ENCODE measurements around the gene CEP104. TPM values are rescaled to one million over a fixed set of nuclear protein-coding genes. Genes with fewer than 3 reads are reported as not detected.

CEP104 gene
- total RNA-seq = 100 to 1,000 TPM in 1 of 5 donors, 10 to 100 TPM in 4; 26.6 to 128 (median 35.5) TPM
- polyA plus RNA-seq = 10 to 100 TPM in 1 of 3 donors, 1 to 10 TPM in 2; 7.0 to 11.7 (median 9.6) TPM
- long read RNA-seq, donor 1 = 0 reads
- long read RNA-seq, donor 2, full-length matches to known transcripts = 3 of 3 reads
- long read RNA-seq, donor 2, partial matches to known transcripts = 0 of 3 reads
- long read RNA-seq, donor 2, other reads (novel, unspliced or antisense) = 0 of 3 reads
- long read RNA-seq, donor 3 = 0 reads
- long read RNA-seq, donor 4 = 0 reads
- long read RNA-seq, donor 5, partial matches to known transcripts = 0 of 1 reads
- long read RNA-seq, donor 5, other reads (novel, unspliced or antisense) = 0 of 1 reads
- long read RNA-seq, donor 6 = 0 reads
- long read RNA-seq, donor 7 = 0 reads
- long read RNA-seq, donor 8, partial matches to known transcripts = 0 of 1 reads
- long read RNA-seq, donor 8, other reads (novel, unspliced or antisense) = 0 of 1 reads
- long read RNA-seq, donor 9 = 0 reads
- long read RNA-seq, donor 10 = 0 reads

DNA sequence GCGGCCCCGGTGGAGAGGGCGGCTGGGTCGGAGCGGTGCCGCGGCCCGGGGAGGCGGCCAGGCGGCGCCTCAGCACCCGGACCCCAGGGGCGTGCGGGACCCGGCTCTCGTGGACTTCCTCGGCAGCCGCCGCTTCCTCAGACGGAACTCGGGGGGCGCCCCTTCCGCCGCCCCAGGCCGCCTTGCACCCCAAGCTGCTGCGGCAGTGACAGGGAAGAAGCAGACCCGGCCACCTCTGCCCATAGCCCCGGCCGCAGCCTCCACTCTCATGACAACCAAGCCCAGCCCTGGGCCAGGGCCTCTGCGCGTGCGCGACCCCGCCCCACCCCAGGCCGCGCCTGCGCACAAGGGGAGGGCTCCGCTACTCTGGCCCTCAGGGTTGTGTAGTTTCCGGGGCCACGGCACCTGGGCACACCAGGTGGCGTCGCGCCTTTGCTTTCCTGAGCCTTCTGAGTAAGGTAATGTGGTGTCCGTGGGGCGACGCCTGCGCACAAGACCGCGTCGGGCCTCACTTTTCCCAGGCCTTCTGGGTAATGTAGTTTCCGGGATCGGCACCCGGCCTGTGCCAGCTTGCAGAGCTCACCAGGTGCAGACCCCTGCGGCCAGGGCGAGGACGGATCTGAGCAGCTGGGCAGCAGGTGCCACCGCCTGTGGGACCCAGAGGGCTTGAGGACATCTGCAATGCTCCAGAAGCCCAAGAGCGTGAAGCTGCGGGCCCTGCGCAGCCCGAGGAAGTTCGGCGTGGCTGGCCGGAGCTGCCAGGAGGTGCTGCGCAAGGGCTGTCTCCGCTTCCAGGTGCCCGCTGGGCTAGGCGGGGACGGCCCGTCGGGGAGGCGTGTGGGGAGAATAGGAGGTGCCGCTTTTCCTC is at the start of gene CEP104, which contains the start of gene DFFB:
Gene CEP104, minus strand, starts transcription at position 289 of the 868 bp plus-strand sequence. CDS start 4,804 bp downstream, outside the sequence.
Gene DFFB, plus strand, starts transcription at position 554 of the 868 bp plus-strand sequence. Its CDS starts 128 bp downstream, at position 682.
- Histone ChIP-seq H3K9me3 (no peaks in the 10 kb centered on the region), H3K36me3 (peaks cover 0 to 21% (median 4%) of the 10 kb centered on the region in 4 donors), H3K27ac (peak within 1 kb of the TSS; percentile 84 to 90 (median 88)), H3K4me1 (peaks cover 23 to 42% (median 36%) of the 10 kb centered on the region in 4 donors), H3K27me3 (no peaks in the 10 kb centered on the region), H3K4me3 (peak within 1 kb of the TSS; percentile 86 to 95 (median 91))
- 0 to 1% (median 0%) methylated on average over 29 to 71 of the region's 73 CpGs for WGBS, 5 donors
- TF ChIP-seq POLR2A (IDR thresholded peaks at IDR 0.05) (peak in 1 of 4 donors; percentile 32), POLR2AphosphoS5 (IDR thresholded peaks at IDR 0.05) (peak; percentile 69 to 91 (median 74)), EP300 (IDR thresholded peaks at IDR 0.05) (no peak), CTCF (IDR thresholded peaks at IDR 0.05) (peak in 3 of 7 experiments; percentile 6 to 53 (median 22))
- DNase-seq = peak; percentile 98 to 99
- intact Hi-C loops (cut with DNase I; ENCODE audit: low total_unique reads) = no loop called here

DNA sequence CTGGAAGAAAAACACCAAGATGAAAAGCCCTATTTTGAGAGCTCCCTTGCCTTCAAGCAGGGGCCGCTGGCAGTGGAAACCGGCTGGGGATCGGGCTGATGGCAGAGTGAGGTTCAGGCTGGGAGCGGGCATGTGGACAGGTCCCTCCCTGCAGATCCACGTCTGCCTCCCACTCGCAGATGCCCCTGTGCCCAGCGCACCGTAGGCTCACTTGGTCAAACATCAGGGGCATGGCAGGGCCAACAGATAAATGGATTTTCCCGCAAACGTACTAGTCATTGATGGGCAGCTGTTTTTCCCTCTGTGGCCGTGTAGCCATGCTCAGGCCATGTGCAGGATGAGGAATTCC is 49.6 kb upstream of the CEP104 start:
- no peaks in the 10 kb centered on the region for H3K36me3 ChIP-seq
- intact Hi-C loops (cut with DNase I; ENCODE audit: low total_unique reads) = no loop called here
- no peak for DNase-seq
- WGBS, 5 donors = 85 to 93% (median 88%) methylated on average over 11 of the region's 11 CpGs
- H3K27me3 ChIP-seq = peaks cover 0 to 20% (median 10%) of the 10 kb centered on the region in 3 donors
- no peaks in the 10 kb centered on the region for H3K9me3 ChIP-seq
- H3K4me3 ChIP-seq = no peak overlapping the region
- peaks cover under 1 to 30% (median 12%) of the 10 kb centered on the region in 4 donors for H3K4me1 ChIP-seq
- TF ChIP-seq POLR2A (IDR thresholded peaks at IDR 0.05) = no peak
- no peak for TF ChIP-seq POLR2AphosphoS5 (IDR thresholded peaks at IDR 0.05)
- no peak for TF ChIP-seq CTCF (IDR thresholded peaks at IDR 0.05)
- TF ChIP-seq EP300 (IDR thresholded peaks at IDR 0.05) = no peak
- no peak overlapping the region for H3K27ac ChIP-seq

GRCh38 chr1:3905953-3906671 is 49.1 kb upstream of the CEP104 start:
- peaks cover 0 to 14% (median 5%) of the 10 kb centered on the region in 3 donors for H3K27me3 ChIP-seq
- H3K36me3 ChIP-seq = no peaks in the 10 kb centered on the region
- no peaks in the 10 kb centered on the region for H3K9me3 ChIP-seq
- H3K4me1 ChIP-seq = peaks cover 4 to 33% (median 13%) of the 10 kb centered on the region in 4 donors
- DNase-seq = no peak
- H3K4me3 ChIP-seq = no peak overlapping the region
- 79 to 83% (median 80%) methylated on average over 17 to 18 of the region's 18 CpGs for WGBS, 5 donors
- TF ChIP-seq POLR2A (IDR thresholded peaks at IDR 0.05) (no peak), CTCF (IDR thresholded peaks at IDR 0.05) (no peak), POLR2AphosphoS5 (IDR thresholded peaks at IDR 0.05) (no peak), EP300 (IDR thresholded peaks at IDR 0.05) (no peak)
- H3K27ac ChIP-seq = no peak overlapping the region
- intact Hi-C loops (cut with DNase I; ENCODE audit: low total_unique reads) = no loop called here

All from stomach (tissue), 19 donors.